H9 (cell line): Measurements from ENCODE around the gene GRIPAP1. TPM values are rescaled to one million over a fixed set of nuclear protein-coding genes. Genes with fewer than 3 reads are reported as not detected.

Experiments used
- DNase-seq: peaks from one replicate; pipeline ENCODE4 v3.0.0-alpha.2; 2017
- H2AFZ ChIP-seq: one replicate; pipeline ENCODE4 v1.6.1; 2013; ENCODE audit warnings: mild to moderate bottlenecking, low read length, control low read depth, moderate library complexity
- H2AK5ac ChIP-seq: 2 replicates; pipeline ENCODE4 v1.6.1; 2013; ENCODE audit warnings: low read length, control low read depth, mixed read lengths; ENCODE audit not compliant: insufficient read length
- H2BK120ac ChIP-seq: one replicate; pipeline ENCODE4 v1.6.1; 2013; ENCODE audit warnings: low read depth, mild to moderate bottlenecking, low read length, control low read depth, inconsistent platforms; ENCODE audit not compliant: poor library complexity, severe bottlenecking
- H2BK12ac ChIP-seq: 2 replicates; pipeline ENCODE4 v1.6.1; 2013; ENCODE audit warnings: low read length, control low read depth, mixed read lengths, low read depth; ENCODE audit not compliant: insufficient read length
- H2BK15ac ChIP-seq: 2 replicates; pipeline ENCODE4 v1.6.1; 2013; ENCODE audit warnings: low read depth, low read length, control low read depth
- H2BK20ac ChIP-seq: one replicate; pipeline ENCODE4 v1.6.1; 2013; ENCODE audit warnings: low read depth, mild to moderate bottlenecking, low read length, control low read depth, inconsistent platforms; ENCODE audit not compliant: poor library complexity, severe bottlenecking
- H2BK5ac ChIP-seq: 2 replicates; pipeline ENCODE4 v1.6.1; 2013; ENCODE audit warnings: low read length, control low read depth, mixed read lengths; ENCODE audit not compliant: insufficient read length
- H3K14ac ChIP-seq: 2 replicates; pipeline ENCODE4 v1.6.1; 2013; ENCODE audit warnings: low read length, control low read depth; ENCODE audit not compliant: insufficient read depth
- H3K18ac ChIP-seq: 2 replicates; pipeline ENCODE4 v1.6.1; 2013; ENCODE audit warnings: low read depth, mild to moderate bottlenecking, mixed read lengths, low read length, control low read depth; ENCODE audit not compliant: insufficient read length
- H3K23ac ChIP-seq: 2 replicates; pipeline ENCODE4 v1.6.1; 2013; ENCODE audit warnings: low read length, control low read depth, mixed read lengths, low read depth; ENCODE audit not compliant: insufficient read length
- H3K23me2 ChIP-seq: 2 replicates; pipeline ENCODE4 v1.6.1; 2013; ENCODE audit warnings: low read depth, mild to moderate bottlenecking, mixed read lengths, low read length, control low read depth; ENCODE audit not compliant: insufficient read length, poor library complexity, severe bottlenecking
- H3K27ac ChIP-seq: 2 replicates; pipeline ENCODE4 v1.5.1; 2013; ENCODE audit warnings: low read length, control low read depth, mixed read lengths, low read depth; ENCODE audit not compliant: insufficient read length
- H3K27me3 ChIP-seq: 2 replicates; pipeline ENCODE4 v1.6.1; 2013; ENCODE audit warnings: low read length, control low read depth, inconsistent platforms; ENCODE audit not compliant: insufficient read depth
- H3K4ac ChIP-seq: 2 replicates; pipeline ENCODE4 v1.6.1; 2013; ENCODE audit warnings: low read depth, mild to moderate bottlenecking, control low read depth, inconsistent platforms, low read length, moderate library complexity
- H3K4me1 ChIP-seq: 2 replicates; pipeline ENCODE4 v1.6.1; 2013; ENCODE audit warnings: low read length, control low read depth, inconsistent platforms; ENCODE audit not compliant: insufficient read depth
- H3K4me2 ChIP-seq: 2 replicates; pipeline ENCODE4 v1.6.1; 2013; ENCODE audit warnings: low read length, control low read depth, mixed read lengths; ENCODE audit not compliant: insufficient read length, insufficient read depth
- H3K56ac ChIP-seq: 2 replicates; pipeline ENCODE4 v1.6.1; 2013; ENCODE audit warnings: low read depth, mild to moderate bottlenecking, mixed read lengths, low read length, control low read depth; ENCODE audit not compliant: insufficient read length
- H3K79me1 ChIP-seq: 2 replicates; pipeline ENCODE4 v1.6.1; 2013; ENCODE audit warnings: low read depth, mild to moderate bottlenecking, moderate library complexity, low read length, control low read depth, inconsistent platforms; ENCODE audit not compliant: insufficient read depth, poor library complexity, severe bottlenecking
- H3K79me2 ChIP-seq: 2 replicates; pipeline ENCODE4 v1.6.1; 2013; ENCODE audit warnings: low read length, control low read depth, inconsistent platforms; ENCODE audit not compliant: insufficient read depth
- H3K9ac ChIP-seq: 2 replicates; pipeline ENCODE4 v1.6.1; 2013; ENCODE audit warnings: low read length, control low read depth, mixed read lengths; ENCODE audit not compliant: insufficient read length; ENCODE audit errors: extremely low read depth
- H3K9me3 ChIP-seq: one replicate; pipeline ENCODE4 v1.6.1; 2013; ENCODE audit warnings: low read depth, low read length, inconsistent platforms; ENCODE audit not compliant: control insufficient read depth
- H3T11ph ChIP-seq: one replicate; pipeline ENCODE4 v1.6.1; 2013; ENCODE audit warnings: mild to moderate bottlenecking, low read length, control low read depth, inconsistent platforms
- H4K20me1 ChIP-seq: one replicate; pipeline ENCODE4 v1.6.1; 2013; ENCODE audit not compliant: control insufficient read depth, insufficient read length, insufficient read depth
- H4K5ac ChIP-seq: 2 replicates; pipeline ENCODE4 v1.6.1; 2013; ENCODE audit warnings: low read depth, mild to moderate bottlenecking, mixed read lengths, low read length, control low read depth; ENCODE audit not compliant: insufficient read length
- H4K8ac ChIP-seq: replicated peaks from 2 replicates; pipeline ENCODE4 v1.6.1; 2013; ENCODE audit warnings: low read length, control low read depth, mixed read lengths, low read depth; ENCODE audit not compliant: insufficient read length
- H4K91ac ChIP-seq: 2 replicates; pipeline ENCODE4 v1.6.1; 2013; ENCODE audit warnings: low read depth, mild to moderate bottlenecking, moderate library complexity, mixed read lengths, low read length, control low read depth; ENCODE audit not compliant: insufficient read length
- H3K27ac Mint-ChIP-seq, 3 experiments: 2 replicates in 2 of 3; 3 replicates in 1 of 3; pipeline ENCODE4 v1.8.0; 2020 to 2021; ENCODE audit warnings: mixed read lengths in 3 of 3, mild to moderate bottlenecking in 1 of 3, moderate library complexity in 1 of 3
- H3K27me3 Mint-ChIP-seq: 2 replicates; pipeline ENCODE4 v1.8.0; 2021; ENCODE audit warnings: low read depth, mild to moderate bottlenecking, moderate library complexity, mixed read lengths
- H3K36me3 Mint-ChIP-seq, 3 experiments: 2 replicates in 2 of 3; 3 replicates in 1 of 3; pipeline ENCODE4 v1.8.0; 2020 to 2021; ENCODE audit warnings: low read depth in 3 of 3, mixed read lengths in 3 of 3; ENCODE audit not compliant: insufficient read depth in 1 of 3
- H3K4me1 Mint-ChIP-seq, 2 experiments: 2 replicates each; pipeline ENCODE4 v1.8.0; 2020; ENCODE audit warnings: mixed read lengths in 2 of 2
- H3K4me3 Mint-ChIP-seq, 2 experiments: 2 replicates in 1 of 2; 3 replicates in 1 of 2; pipeline ENCODE4 v1.8.0; 2020 to 2021; ENCODE audit warnings: mild to moderate bottlenecking in 2 of 2, mixed read lengths in 2 of 2, moderate library complexity in 1 of 2
- H3K9me3 Mint-ChIP-seq, 2 experiments: 2 replicates in 1 of 2; 3 replicates in 1 of 2; pipeline ENCODE4 v1.8.0; 2020; ENCODE audit warnings: mild to moderate bottlenecking in 2 of 2, mixed read lengths in 2 of 2, moderate library complexity in 1 of 2
- CTCF ChIP-seq: fragments of 200-600 bp; sonication (generic); conservative IDR thresholded peaks from 3 replicates; pipeline ENCODE4 v1.8.0; 2021; ENCODE audit warnings: antibody characterized with exemption, mild to moderate bottlenecking
- WGBS: extraction: QIAGEN DNeasy Blood & Tissue Kit; methylation state at CpG from one replicate; pipeline ENCODE4 v1.1.7; 2013; ENCODE audit warnings: missing lambda C conversion rate, low lambda C conversion rate, mixed read lengths; ENCODE audit not compliant: insufficient read length; ENCODE audit errors: extremely low coverage; 5-methylcytosine and 5-hydroxymethylcytosine counted together
- total RNA-seq: library from RNA; stranded (reverse); gene quantifications from 2 replicates; pipeline ENCODE4 v1.2.1, GENCODE V29; 2021

Gene GRIPAP1
- total RNA-seq, 1 experiment from 2014 or later, result 71.8 TPM

GRCh38 chrX:49043987-49044281, 41.9 kb upstream of the GRIPAP1 start:
- no peak for DNase-seq
- H4K20me1 ChIP-seq, result no peaks in the 10 kb centered on the region
- no peak overlapping the region for H2BK12ac ChIP-seq
- no peak overlapping the region for H3K27ac ChIP-seq
- peaks cover 12% of the 10 kb centered on the region; the same call in 1 of the 2 replicates for H3K79me2 ChIP-seq
- no peak overlapping the region for H3T11ph ChIP-seq
- H3K79me1 ChIP-seq, result no peaks in the 10 kb centered on the region
- no peak overlapping the region for H3K23ac ChIP-seq
- peaks cover 7% of the 10 kb centered on the region for H3K23me2 ChIP-seq
- H3K56ac ChIP-seq, result no peak overlapping the region
- no peak overlapping the region for H2AFZ ChIP-seq
- peaks cover 5% of the 10 kb centered on the region for H3K4me1 ChIP-seq
- H3K27me3 ChIP-seq, result no peaks in the 10 kb centered on the region
- H3K14ac ChIP-seq, result no peak overlapping the region
- no peak overlapping the region for H2AK5ac ChIP-seq
- WGBS, result no CpG with 5 or more reads among the region's 13 CpGs
- no peak overlapping the region for H2BK15ac ChIP-seq
- no peak for TF ChIP-seq CTCF
- H4K8ac ChIP-seq, result no peak overlapping the region
- H2BK120ac ChIP-seq, result no peak overlapping the region
- H3K9me3 ChIP-seq, result no peaks in the 10 kb centered on the region
- H3K4me2 ChIP-seq, result peak overlapping the region; percentile 56
- H3K4ac ChIP-seq, result no peak overlapping the region
- H3K4me1 Mint-ChIP-seq, result peaks cover 15 to 16% of the 10 kb centered on the region in 2 experiments
- H4K5ac ChIP-seq, result no peak overlapping the region
- peak overlapping the region; percentile 76 to 92 (median 79); a peak in 5 of 7 replicates for H3K27ac Mint-ChIP-seq
- peaks cover 64 to 69% of the 10 kb centered on the region in 2 experiments for H3K9me3 Mint-ChIP-seq
- H2BK5ac ChIP-seq, result no peak overlapping the region
- H3K27me3 Mint-ChIP-seq, result peaks cover 2% of the 10 kb centered on the region
- peak overlapping the region; percentile 90 to 96 for H3K4me3 Mint-ChIP-seq
- H3K9ac ChIP-seq, result no peak overlapping the region
- no peak overlapping the region for H3K18ac ChIP-seq
- no peak overlapping the region for H4K91ac ChIP-seq
- H2BK20ac ChIP-seq, result no peak overlapping the region
- peaks cover 8 to 29% (median 17%) of the 10 kb centered on the region in 3 experiments for H3K36me3 Mint-ChIP-seq
